HG03108 (cell line): Measurements from ENCODE around the gene PLA2G4F.

Source experiments
- ATAC-seq: cut with Tn5 transposase; IDR thresholded peaks from one replicate; pipeline ENCODE4 v1.9.1; 2021; ENCODE audit warnings: moderate library complexity; ENCODE audit not compliant: unreplicated experiment

The PLA2G4F gene

GRCh38 chr15:42147431-42147735, 9.1 kb downstream of the PLA2G4F start:
- no peak for ATAC-seq

DNA sequence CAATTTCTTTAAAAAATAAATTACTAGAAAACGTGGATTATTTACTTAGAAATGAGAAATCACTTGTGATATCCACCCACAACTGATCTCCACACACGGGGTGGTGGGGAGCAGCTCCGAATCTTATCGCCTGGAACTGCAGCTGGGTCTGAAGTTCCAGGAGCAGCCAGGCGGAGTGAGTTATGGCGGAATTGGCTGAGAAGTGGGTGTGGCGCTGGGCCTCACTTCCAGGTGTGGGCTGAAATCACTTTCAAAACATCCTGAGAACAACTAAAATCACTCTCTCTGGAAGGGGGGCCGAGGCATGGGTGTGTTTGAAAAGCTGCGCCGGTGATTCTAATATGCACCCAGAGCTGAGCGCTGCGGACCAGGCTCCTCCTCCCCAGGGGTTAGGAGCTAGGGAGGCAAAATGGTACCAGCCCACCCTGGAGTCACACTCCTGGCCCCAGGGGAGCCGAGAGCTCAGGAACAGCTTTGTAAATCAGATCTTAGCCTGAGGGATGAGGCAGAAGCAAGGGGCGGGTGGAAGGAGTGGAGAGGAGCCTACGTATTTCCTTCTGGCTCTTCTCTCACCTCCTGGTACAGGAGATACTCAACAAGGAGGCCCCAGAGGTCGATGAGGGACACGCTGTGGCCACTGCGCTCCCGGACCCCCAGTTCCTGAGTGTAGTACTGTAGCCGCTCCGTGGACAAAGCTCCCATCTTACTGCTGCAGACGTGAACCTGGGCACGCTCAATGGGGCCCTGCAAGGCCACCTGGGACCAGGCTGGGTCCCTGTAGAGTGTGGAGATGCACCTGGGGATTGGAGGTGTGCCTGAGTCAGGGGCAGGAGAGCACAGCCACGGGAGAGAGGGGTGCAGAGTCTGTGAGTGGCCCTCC, 9.6 kb downstream of the PLA2G4F start:
- no peak for ATAC-seq

DNA sequence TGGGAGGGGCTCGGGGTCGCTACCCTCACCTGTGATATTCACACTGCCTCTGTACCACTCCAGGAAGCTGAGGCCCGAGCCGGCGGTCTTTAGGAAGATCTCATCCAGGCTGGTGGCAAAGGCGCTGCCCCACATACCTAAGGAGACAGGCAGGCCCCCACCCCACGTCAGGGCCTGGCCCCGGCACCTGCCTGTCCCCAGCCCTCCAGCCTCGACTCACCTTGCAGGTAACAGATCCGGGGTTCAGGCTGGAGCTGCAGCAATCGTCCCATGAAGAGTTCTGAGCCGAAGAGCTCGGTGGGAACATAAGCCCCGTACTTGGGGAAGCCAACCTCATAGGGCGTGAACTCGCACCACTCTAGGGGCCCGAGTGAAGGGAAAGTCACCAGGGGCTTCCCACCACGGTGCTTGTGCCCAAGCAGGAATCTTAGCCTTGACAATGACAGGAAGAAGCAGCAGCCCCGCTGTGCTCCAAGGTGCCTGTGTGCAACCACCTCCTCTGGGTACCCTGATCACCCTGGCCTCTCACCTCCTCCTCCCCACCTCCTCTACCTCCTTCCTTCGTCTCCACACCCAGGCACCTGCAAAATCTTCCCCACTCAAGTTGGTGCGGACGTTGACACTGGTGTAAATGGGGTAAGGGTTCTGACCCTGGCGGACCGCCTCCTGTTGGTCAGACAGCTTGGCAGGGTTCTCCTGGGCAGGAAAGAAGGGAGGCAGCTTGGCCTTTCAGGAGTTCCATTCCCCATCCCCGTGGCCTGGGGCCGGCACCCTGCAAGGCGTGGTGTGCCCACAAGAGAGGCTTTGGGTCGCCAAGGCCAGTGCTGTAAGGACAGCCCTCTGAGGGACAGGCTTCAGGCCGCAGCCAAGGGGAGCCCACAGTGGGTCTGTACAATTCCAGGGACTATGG, 10.6 kb downstream of the PLA2G4F start:
- ATAC-seq = no peak

DNA sequence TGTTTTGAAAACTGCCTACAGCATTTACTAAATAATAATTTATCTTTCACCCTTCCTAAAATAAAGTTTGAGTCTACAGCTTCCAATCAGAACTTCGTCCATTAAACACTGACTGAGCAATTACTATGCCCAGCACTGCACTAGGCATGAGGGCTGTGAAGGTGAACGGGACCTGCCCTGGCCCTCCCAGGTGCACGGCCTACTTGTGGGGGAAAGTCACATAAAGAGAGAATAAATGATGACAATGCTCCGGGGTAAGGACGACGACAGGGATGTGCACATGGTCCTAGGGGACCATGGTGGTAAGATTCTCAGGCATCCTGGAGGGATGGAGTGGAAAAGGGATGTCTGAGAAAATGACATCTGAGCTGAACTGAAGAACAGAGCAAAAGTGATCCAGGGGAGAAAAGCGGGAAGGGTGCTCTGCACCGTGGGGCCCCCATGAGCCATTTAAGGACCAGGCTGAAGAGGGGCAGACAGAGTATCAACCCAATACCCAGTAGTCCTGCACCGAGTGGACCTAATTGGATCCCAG, 11.5 kb downstream of the PLA2G4F start:
- ATAC-seq = no peak

- no peak for ATAC-seq
Measured at GRCh38 chr15:42143866-42144625, 12.4 kb downstream of the PLA2G4F start.

DNA sequence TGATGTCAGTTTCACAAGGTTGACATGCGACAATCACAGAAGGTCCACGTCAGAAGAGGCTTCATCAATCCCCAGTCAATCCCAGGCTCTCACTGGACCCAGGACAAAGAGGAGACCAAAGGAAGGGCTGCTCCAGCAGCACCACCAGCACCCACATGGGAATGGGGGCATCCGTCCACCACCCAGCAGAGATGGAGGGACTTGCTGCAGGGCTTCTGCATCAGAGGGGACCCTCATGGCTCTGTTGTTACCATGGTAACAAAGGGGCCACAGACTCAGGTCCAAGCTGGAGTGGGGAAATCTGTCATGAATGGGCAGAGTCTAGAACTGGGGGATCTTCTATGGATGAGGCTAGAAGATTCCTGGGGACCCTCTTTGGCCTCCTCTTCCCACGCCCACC, 13.1 kb downstream of the PLA2G4F start:
- ATAC-seq = no peak

DNA sequence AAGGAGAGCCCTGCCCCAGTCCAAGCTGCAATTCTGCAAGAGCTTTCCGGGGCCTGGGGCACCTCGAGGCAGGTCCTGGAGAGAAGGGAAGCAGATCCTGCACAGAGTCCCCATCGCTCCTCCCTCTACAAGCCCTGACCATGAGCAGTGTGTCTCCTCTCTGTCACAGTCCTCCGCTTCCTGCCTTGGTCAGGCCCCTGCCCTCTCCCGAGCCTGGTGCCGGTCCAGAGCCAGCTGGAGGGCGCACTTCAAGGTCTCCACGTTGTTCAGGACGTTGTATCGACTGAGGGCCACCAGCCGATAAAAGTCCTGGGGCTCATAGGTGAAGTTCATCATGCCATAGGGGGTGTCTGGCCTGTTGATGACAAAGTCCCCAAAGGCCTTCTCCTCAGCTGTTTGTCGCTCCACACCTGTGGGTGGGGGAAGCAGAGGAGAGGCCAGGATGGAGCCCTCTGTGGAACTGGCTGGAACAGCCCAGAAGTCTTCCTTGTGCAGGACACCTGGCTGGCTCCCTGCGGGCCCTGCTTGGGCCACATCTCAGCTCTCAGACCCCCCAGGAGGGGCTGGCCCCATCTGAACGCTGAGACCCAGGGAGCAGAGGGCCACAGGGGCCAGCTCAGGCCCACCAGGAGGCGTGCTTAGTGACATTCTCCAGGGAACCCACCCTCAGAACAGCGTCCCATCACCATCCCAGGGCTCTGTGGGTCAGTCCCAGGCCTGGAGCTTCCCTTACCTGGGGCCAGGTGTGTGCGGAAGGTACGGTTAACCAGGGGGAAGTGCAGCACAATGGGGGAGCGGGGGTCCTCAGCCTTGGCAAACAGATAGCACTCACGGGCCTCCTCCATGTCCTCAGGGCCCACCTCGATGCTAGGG, 14.4 kb downstream of the PLA2G4F start:
- ATAC-seq = no peak

DNA sequence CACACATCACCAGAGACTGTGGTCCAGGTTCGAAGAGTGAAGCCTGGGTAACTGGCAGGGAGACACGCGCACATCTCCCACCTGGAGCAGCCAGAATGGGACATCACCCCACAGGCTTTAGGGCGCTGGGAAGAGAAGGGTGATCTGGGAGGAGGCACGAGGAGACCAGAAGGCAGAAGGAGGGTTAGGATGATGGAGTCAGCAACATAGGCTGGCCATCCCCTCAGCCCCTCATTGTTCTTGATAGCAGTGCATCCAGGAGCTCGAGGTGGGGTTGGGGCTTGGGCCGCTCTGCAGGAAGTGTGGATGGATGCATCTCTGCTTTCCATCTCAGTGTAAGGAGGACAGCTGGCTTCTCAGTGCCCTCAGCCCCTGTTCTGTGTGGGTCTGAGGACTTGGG, 15.2 kb downstream of the PLA2G4F start:
- ATAC-seq = no peak

- ATAC-seq = no peak
Measured at GRCh38 chr15:42140383-42141070, 15.9 kb downstream of the PLA2G4F start.

GRCh38 chr15:42139596-42139995, 16.8 kb downstream of the PLA2G4F start:
- no peak for ATAC-seq

DNA sequence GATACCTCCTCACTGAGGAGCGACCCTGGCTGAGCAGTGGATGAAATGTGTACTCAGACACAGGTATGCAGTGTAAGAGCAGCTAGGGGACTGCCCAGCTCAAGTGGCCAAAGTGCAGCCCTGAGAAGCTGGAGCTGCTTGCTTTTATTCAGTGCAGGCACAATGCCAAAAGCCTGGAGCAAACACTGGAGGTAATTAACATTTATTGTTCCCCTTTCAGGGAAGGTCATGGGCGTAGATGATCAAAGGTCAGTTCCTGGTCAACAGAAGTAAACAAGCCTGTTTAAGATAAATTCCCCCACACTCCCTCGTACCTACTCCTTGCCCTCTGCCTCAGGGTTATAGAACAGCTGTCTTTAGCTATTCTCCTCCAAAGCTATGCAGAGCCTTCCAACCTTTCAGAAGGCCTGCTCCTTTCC, 17.5 kb downstream of the PLA2G4F start:
- no peak for ATAC-seq

DNA sequence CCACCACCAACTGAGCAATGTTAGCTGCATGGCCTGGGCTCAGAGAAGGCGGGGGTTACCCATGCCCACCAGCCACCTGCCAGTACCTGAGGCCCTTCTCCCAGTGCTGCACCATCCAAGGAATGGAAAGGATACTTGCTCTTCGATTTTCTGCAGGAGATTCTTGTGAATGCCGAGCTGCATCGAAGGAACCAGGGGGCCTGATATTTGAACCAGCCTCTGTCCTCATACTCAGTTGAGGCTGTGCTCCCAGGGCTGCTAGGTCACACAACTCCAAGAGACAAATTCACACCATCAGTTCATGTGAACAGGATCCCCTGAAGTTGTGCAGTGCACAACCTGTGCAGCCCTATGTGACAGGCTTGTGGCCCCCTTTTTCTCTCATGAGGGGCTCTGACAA, 18.0 kb downstream of the PLA2G4F start:
- ATAC-seq = no peak

- ATAC-seq = no peak
Measured at GRCh38 chr15:42137461-42138261, 18.8 kb downstream of the PLA2G4F start.

DNA sequence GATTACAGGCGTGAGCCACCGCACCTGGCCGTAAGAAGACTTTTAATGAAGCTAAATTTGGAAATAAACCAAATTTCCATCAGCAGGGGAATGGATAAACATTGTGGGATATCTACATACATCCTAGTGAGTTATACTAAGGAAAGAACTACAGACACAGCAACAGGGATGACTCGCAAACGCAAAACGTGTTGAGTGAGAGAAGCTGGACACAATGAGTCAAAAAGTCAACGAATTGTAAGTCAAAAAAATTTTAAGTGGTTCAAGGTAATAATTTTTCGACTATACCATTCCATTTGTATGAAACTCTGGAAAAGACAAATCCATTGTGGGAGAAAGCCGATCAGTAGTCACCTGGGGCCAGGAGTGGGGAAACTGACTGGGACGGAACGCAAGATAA, 19.9 kb downstream of the PLA2G4F start:
- ATAC-seq = no peak

- ATAC-seq = no peak
Measured at GRCh38 chr15:42135351-42135750, 21.1 kb downstream of the PLA2G4F start.

- ATAC-seq = no peak
Measured at GRCh38 chr15:42134617-42135245, 21.7 kb downstream of the PLA2G4F start.

- ATAC-seq = no peak
Measured at GRCh38 chr15:42133886-42134502, 22.4 kb downstream of the PLA2G4F start.

GRCh38 chr15:42133356-42133755, 23.1 kb downstream of the PLA2G4F start:
- ATAC-seq = no peak
